Gastroesophageal sphincter (tissue), 4 donors: ENCODE results near the gene CSNK2A2. TPM values are rescaled to one million over a fixed set of nuclear protein-coding genes. Genes with fewer than 3 reads are reported as not detected.

ENCODE experiments used
- ATAC-seq: fragments of 150-250 bp; one replicate; pipeline ENCODE4 v1.9.1; 2016; ENCODE audit warnings: mild to moderate bottlenecking, moderate library complexity
- H3K27ac ChIP-seq, 4 donors: fragments of 200-600 bp; sonication (generic) in 3 of 4; 1 replicate in 3 of 4; 2 replicates in 1 of 4; pipeline ENCODE4 v1.5.1; 2016 to 2019
- H3K27me3 ChIP-seq: fragments of 200-600 bp; sonication (generic); one replicate; pipeline ENCODE4 v1.5.1; 2019
- H3K36me3 ChIP-seq, 2 donors: fragments of 200-600 bp; sonication (generic); one replicate each; pipeline ENCODE4 v1.5.1; 2019; ENCODE audit warnings: control low read depth in 1 of 2
- H3K4me1 ChIP-seq, 3 donors: fragments of 200-600 bp; sonication (generic); 1 replicate in 2 of 3; 2 replicates in 1 of 3; pipeline ENCODE4 v1.5.1; 2016 to 2019; ENCODE audit warnings: control low read depth in 2 of 3
- H3K4me3 ChIP-seq, 2 donors: fragments of 200-600 bp; sonication (generic); one replicate each; pipeline ENCODE4 v1.5.1; 2019; ENCODE audit warnings: mild to moderate bottlenecking in 1 of 2, moderate library complexity in 1 of 2
- H3K9me3 ChIP-seq, 3 donors: fragments of 200-600 bp; sonication (generic); one replicate each; pipeline ENCODE4 v1.5.1; 2017 to 2019; ENCODE audit warnings: control low read depth in 2 of 3
- EP300 ChIP-seq: sonication (generic); formaldehyde crosslinking; IDR thresholded peaks from one replicate; pipeline ENCODE4 v1.6.1; 2017; ENCODE audit warnings: antibody characterized with exemption, mild to moderate bottlenecking
- POLR2A ChIP-seq, 2 donors: fragments of 450-650 bp; IDR thresholded peaks; one replicate each; pipeline ENCODE4 v1.6.1; 2017; ENCODE audit warnings: antibody characterized with exemption in 2 of 2, mild to moderate bottlenecking in 2 of 2, moderate library complexity in 1 of 2
- POLR2AphosphoS5 ChIP-seq: sonication (generic); formaldehyde crosslinking; IDR thresholded peaks from one replicate; pipeline ENCODE4 v1.6.1; 2017; ENCODE audit warnings: antibody characterized with exemption
- WGBS, 2 donors: methylation state at CpG; one replicate each; pipeline ENCODE4 v1.1.5; 2018; ENCODE audit warnings: low coverage in 1 of 2; 5-methylcytosine and 5-hydroxymethylcytosine counted together
- total RNA-seq, 4 donors: library from RNA; depleted of rRNA; stranded (reverse); fragments of >200 nt; gene quantifications; one replicate each; pipeline ENCODE4 v1.1.0, GENCODE V29; 2016
- TF ChIP-seq, protein P1 (sequence below), 4 experiments: fragments of 200-600 bp in 2 of 4; fragments of 450-650 bp in 2 of 4; sonication (generic) in 1 of 4; IDR thresholded peaks; one replicate each; pipeline ENCODE4 v1.5.1; 2017 to 2019; ENCODE audit warnings: antibody characterized with exemption in 4 of 4, mild to moderate bottlenecking in 2 of 4, moderate library complexity in 2 of 4

Gene CSNK2A2
- total RNA-seq, 4 donors from 2014 or later, result 34.3 to 54.4 (median 39.0) TPM

DNA sequence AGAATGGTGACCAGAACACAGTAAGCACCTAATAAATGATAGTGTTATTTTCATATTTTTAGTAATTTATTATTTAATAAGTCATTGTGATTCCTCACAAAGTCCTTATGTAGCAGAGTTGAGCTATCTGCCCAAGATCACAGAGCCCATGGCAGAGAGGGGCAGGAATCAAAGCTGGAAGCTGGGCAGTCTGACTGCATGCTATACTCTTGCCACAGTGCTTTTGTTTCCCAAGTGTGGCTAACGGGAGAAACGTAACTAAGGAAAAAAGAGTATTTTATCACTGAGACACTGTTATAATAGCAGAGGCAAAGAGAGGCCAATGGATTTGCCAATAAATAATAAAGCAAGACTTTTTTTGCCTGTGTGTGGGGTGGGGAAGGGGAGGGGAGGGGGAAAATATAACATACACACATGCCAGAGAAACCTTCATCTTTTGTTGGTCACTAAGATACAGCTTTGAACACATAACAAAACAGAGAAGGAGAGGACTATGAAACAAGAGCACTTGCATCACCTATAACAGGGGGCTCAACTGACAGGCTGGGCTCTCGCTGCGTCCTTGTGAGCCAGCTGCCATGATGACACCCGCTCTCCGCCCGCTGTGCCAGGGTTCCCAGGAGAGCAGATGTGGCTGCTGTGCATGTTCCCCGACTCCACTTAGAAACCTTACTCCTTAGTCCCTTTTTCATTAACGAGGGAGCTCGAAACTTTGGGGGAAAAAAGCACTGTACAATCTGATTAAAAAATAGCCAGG is 10.1 kb downstream of the CSNK2A2 start:
- ATAC-seq, result no peak
- no peak overlapping the region for H3K4me3 ChIP-seq
- no peaks in the 10 kb centered on the region for H3K9me3 ChIP-seq
- TF ChIP-seq EP300, result no peak
- TF ChIP-seq, protein P1, sequence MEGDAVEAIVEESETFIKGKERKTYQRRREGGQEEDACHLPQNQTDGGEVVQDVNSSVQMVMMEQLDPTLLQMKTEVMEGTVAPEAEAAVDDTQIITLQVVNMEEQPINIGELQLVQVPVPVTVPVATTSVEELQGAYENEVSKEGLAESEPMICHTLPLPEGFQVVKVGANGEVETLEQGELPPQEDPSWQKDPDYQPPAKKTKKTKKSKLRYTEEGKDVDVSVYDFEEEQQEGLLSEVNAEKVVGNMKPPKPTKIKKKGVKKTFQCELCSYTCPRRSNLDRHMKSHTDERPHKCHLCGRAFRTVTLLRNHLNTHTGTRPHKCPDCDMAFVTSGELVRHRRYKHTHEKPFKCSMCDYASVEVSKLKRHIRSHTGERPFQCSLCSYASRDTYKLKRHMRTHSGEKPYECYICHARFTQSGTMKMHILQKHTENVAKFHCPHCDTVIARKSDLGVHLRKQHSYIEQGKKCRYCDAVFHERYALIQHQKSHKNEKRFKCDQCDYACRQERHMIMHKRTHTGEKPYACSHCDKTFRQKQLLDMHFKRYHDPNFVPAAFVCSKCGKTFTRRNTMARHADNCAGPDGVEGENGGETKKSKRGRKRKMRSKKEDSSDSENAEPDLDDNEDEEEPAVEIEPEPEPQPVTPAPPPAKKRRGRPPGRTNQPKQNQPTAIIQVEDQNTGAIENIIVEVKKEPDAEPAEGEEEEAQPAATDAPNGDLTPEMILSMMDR (IDR thresholded peaks at IDR 0.05), result no peak
- TF ChIP-seq POLR2A (IDR thresholded peaks at IDR 0.05), result no peak
- H3K4me1 ChIP-seq, result peaks cover 0 to 26% (median 4%) of the 10 kb centered on the region in 3 donors
- H3K36me3 ChIP-seq, result peaks cover 0 to 89% of the 10 kb centered on the region in 2 donors
- WGBS, 2 donors, result 36 to 50% methylated on average over 3 to 8 of the region's 10 CpGs
- H3K27me3 ChIP-seq, result no peaks in the 10 kb centered on the region
- H3K27ac ChIP-seq, result peak overlapping the region; percentile 6 to 60 (median 48)

DNA sequence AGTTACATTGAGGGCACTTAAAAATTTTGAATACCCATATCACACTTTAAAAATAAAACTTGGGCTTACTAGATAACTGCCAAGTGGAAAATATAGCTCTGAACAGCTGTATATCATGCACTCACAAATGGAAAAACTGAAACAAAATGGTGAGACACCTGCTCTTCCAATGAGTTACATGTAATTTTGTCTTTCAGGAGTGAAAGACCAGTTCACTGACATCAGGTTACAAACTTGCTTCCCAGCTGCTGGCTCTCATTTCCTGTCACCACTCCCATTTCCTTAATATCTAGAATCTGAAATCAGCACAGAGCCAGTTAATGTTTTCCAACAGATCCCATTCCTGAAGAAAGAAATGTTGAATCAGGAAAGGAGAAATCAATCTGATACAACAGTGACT is 10.8 kb downstream of the CSNK2A2 start:
- Histone ChIP-seq H3K27me3 (no peaks in the 10 kb centered on the region), H3K27ac (peak overlapping the region in 2 of 4 donors; percentile 38 to 60), H3K36me3 (peaks cover 0 to 86% of the 10 kb centered on the region in 2 donors), H3K4me1 (peaks cover 0 to 26% (median 4%) of the 10 kb centered on the region in 3 donors), H3K4me3 (no peak overlapping the region), H3K9me3 (no peaks in the 10 kb centered on the region)
- TF ChIP-seq POLR2AphosphoS5 (no peak), POLR2A (IDR thresholded peaks at IDR 0.05) (no peak), EP300 (no peak)
- TF ChIP-seq, protein P1 (IDR thresholded peaks at IDR 0.05), result no peak
- ATAC-seq, result no peak

DNA sequence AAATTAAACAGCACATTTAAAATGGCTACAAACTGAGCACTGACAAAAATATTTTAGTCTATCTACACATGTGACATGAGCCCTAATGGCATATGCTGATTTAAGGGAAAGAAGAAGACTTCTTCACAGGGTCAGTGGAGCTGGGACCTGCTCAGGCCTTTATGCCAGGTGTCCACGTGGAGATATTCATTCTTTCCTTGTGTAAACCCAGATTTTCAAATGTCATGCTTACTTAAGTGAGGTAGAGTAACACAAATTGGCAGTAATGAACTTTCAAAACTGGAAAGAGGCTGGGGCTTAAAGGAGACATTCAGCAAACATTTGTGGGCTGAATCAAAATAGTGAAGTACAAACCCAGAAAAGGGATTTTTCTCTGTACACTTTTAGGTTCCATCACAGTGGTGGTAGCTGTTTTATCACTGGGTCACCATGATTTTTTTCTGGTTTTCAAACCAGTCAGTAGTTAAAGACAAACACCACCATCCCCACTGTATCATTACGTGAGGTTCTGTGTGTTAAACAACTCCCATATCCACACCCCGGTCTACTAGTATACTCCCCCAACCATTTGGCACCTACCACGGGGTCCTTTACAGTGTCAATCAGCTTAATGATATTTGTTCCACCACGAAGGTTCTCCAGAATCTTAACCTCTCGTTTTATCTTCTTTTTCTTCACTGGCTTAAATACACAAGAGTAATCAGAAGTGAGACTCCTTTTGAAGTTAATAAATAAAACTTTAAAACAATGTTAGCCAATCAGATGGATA is 11.5 kb downstream of the CSNK2A2 start:
- H3K36me3 ChIP-seq, result peaks cover 0 to 84% of the 10 kb centered on the region in 2 donors
- H3K9me3 ChIP-seq, result no peaks in the 10 kb centered on the region
- peak overlapping the region in 1 of 4 donors; percentile 60 for H3K27ac ChIP-seq
- ATAC-seq, result no peak
- 63 to 74% methylated on average over 6 of the region's 6 CpGs for WGBS, 2 donors
- TF ChIP-seq POLR2AphosphoS5, result no peak
- TF ChIP-seq, protein P1 (IDR thresholded peaks at IDR 0.05), result no peak
- TF ChIP-seq EP300, result no peak
- no peak for TF ChIP-seq POLR2A (IDR thresholded peaks at IDR 0.05)
- no peak overlapping the region for H3K4me3 ChIP-seq
- no peaks in the 10 kb centered on the region for H3K27me3 ChIP-seq
- peaks cover 0 to 26% (median 4%) of the 10 kb centered on the region in 3 donors for H3K4me1 ChIP-seq

DNA sequence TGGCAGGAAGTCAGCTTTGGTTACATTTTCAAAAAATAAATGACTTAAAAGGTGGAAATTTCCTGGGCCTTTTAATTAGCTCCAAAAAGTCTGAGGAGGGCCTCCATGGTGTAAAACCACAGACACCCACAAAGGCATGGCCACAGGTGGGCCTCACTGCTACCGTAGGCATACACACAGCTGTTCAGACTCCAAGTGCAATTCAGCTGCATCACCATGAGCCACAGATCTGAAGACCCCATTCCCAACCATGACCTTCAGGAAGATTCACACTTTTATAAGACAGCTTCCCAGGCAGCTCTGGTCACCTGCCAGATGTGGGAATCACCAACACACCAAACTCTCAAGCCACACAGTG is 20.6 kb downstream of the CSNK2A2 start:
- no peak overlapping the region for H3K27ac ChIP-seq
- peaks cover 0 to 14% (median 0%) of the 10 kb centered on the region in 3 donors for H3K4me1 ChIP-seq
- H3K27me3 ChIP-seq, result no peaks in the 10 kb centered on the region
- no peak overlapping the region for H3K4me3 ChIP-seq
- TF ChIP-seq POLR2AphosphoS5, result no peak
- no peak for ATAC-seq
- H3K9me3 ChIP-seq, result no peaks in the 10 kb centered on the region
- no CpG with 5 or more reads among the region's 1 CpG for WGBS, 2 donors
- H3K36me3 ChIP-seq, result peaks cover 0 to 76% of the 10 kb centered on the region in 2 donors

DNA sequence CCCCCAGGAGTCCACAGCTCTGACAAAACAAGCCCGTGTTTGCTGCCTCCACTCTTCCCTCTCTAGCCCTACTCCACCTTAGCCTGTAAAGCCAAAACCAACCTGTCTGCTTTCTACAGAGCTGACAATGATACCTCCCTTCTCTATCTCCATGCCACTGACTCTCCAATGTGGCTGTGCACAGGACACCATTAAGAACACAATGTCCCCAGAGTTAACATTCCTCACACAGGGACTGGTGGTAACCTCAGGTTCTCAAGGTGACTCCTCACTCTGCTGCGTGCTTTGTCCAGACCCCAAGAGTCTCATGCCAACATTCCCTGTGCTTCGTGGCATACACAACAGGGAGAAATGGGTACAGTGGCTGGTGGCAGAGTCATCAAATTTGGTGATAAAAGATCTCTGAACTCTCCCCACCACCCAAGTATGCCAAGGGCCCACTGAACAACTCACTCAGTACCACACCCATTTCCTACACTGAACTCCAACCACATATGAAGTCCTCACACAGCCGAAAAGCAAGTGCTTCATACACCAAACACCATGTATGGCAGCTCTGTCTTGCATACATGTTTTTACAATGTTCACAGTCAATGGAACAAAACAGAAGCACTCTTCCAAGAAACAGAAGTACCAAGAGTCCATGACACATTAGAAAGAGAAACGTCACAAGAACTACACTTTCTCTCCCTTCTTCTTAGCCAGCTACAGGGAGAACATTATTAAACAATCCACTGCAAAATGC is 21.1 kb downstream of the CSNK2A2 start:
- peaks cover 0 to 14% (median 0%) of the 10 kb centered on the region in 3 donors for H3K4me1 ChIP-seq
- H3K27ac ChIP-seq, result no peak overlapping the region
- no peak overlapping the region for H3K4me3 ChIP-seq
- H3K9me3 ChIP-seq, result no peaks in the 10 kb centered on the region
- ATAC-seq, result no peak
- WGBS, 2 donors, result 75 to 87% methylated on average over 3 to 5 of the region's 5 CpGs
- H3K36me3 ChIP-seq, result peaks cover 0 to 78% of the 10 kb centered on the region in 2 donors
- TF ChIP-seq POLR2AphosphoS5 (no peak), EP300 (no peak), POLR2A (IDR thresholded peaks at IDR 0.05) (no peak)
- H3K27me3 ChIP-seq, result no peaks in the 10 kb centered on the region
